ENCODE measurements around the gene PPP2R5B. TPM values are rescaled to one million over a fixed set of nuclear protein-coding genes. Genes with fewer than 3 reads are reported as not detected.

The PPP2R5B gene
- total RNA-seq, 2 experiments from 2014 or later: 8.6 to 16.2 TPM

GRCh38 chr11:64931290-64931689 lies 6.8 kb downstream of the PPP2R5B start:
- Histone ChIP-seq H3K4me1 (ENCODE audit: insufficient read depth, low read length, poor library complexity, severe bottlenecking) (no peaks in the 10 kb centered on the region), H3K4me3 (ENCODE audit: low read depth, low read length, poor library complexity, severe bottlenecking) (no peak overlapping the region), H3K27ac (ENCODE audit: low read depth, low read length, poor library complexity, severe bottlenecking) (no peak overlapping the region), H3K36me3 (ENCODE audit: insufficient read depth, low read length) (peaks cover 11% of the 10 kb centered on the region; the same call in 1 of the 2 replicates), H3K9me2 (ENCODE audit: insufficient read depth, low read length) (no peaks in the 10 kb centered on the region), H2AFZ (ENCODE audit: low read length) (no peak overlapping the region), H3K4me2 (ENCODE audit: low read length) (no peak overlapping the region), H3K79me2 (ENCODE audit: insufficient read depth, low read depth, low read length) (no peaks in the 10 kb centered on the region), H3K9me3 (ENCODE audit: low read length) (no peaks in the 10 kb centered on the region), H4K20me1 (ENCODE audit: insufficient read depth, low read length) (no peaks in the 10 kb centered on the region)
- no TSS peak for BruUV-seq (replicated peaks)
- TF ChIP-seq EZH2phosphoT487 (IDR thresholded peaks at IDR 0.05; ENCODE audit: borderline replicate concordance, low read depth, low read length) (no peak), CTCF (conservative IDR thresholded peaks at IDR 0.05; ENCODE audit: low read length) (no peak)
- ChIA-PET CTCF (ENCODE audit: unreplicated experiment) (no interaction called here), POLR2A (no interaction called here)
- no peak for DNase-seq (ENCODE audit: low spot score)
- intact Hi-C loops (cut with micrococcal nuclease; ENCODE audit: unreplicated experiment): no loop called here

DNA sequence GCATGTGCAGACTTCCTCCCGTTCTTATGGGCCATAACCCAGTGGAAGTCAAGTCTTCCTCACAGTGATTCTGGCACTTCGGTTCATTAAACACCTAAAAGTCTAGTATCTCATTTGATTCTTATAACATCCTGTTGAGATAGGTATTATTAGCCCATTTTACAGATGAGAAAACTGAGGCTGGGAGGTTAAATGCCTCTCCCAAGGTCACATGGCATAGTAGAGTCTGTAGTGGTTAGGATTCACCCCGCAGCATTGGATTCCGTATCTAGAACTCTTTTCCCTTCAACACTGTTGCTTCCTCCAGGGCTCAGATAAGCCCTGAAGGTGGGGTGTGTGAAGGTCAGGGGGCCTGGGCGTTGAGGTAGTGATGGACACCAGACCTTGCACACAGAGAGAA lies 7.8 kb downstream of the PPP2R5B start:
- intact Hi-C loops (cut with micrococcal nuclease; ENCODE audit: unreplicated experiment): no loop called here
- Histone ChIP-seq H3K79me2 (ENCODE audit: insufficient read depth, low read depth, low read length) (no peaks in the 10 kb centered on the region), H3K9me3 (ENCODE audit: low read length) (no peaks in the 10 kb centered on the region), H2AFZ (ENCODE audit: low read length) (no peak overlapping the region), H3K4me2 (ENCODE audit: low read length) (no peak overlapping the region), H3K4me3 (ENCODE audit: low read depth, low read length, poor library complexity, severe bottlenecking) (no peak overlapping the region), H4K20me1 (ENCODE audit: insufficient read depth, low read length) (no peaks in the 10 kb centered on the region), H3K27ac (ENCODE audit: low read depth, low read length, poor library complexity, severe bottlenecking) (no peak overlapping the region), H3K4me1 (ENCODE audit: insufficient read depth, low read length, poor library complexity, severe bottlenecking) (no peaks in the 10 kb centered on the region), H3K36me3 (ENCODE audit: insufficient read depth, low read length) (peaks cover 11% of the 10 kb centered on the region; the same call in 1 of the 2 replicates), H3K9me2 (ENCODE audit: insufficient read depth, low read length) (no peaks in the 10 kb centered on the region)
- CTCF ChIA-PET (ENCODE audit: unreplicated experiment): no interaction called here
- BruUV-seq (replicated peaks): no TSS peak
- TF ChIP-seq CTCF (conservative IDR thresholded peaks at IDR 0.05; ENCODE audit: low read length): no peak
- no peak for TF ChIP-seq EZH2phosphoT487 (IDR thresholded peaks at IDR 0.05; ENCODE audit: borderline replicate concordance, low read depth, low read length)
- DNase-seq (ENCODE audit: low spot score): no peak
- POLR2A ChIA-PET: no interaction called here

- H3K4me3 ChIP-seq (ENCODE audit: low read depth, low read length, poor library complexity, severe bottlenecking): no peak overlapping the region
- TF ChIP-seq CTCF (conservative IDR thresholded peaks at IDR 0.05; ENCODE audit: low read length) (no peak), EZH2phosphoT487 (IDR thresholded peaks at IDR 0.05; ENCODE audit: borderline replicate concordance, low read depth, low read length) (no peak)
- H3K4me1 ChIP-seq (ENCODE audit: insufficient read depth, low read length, poor library complexity, severe bottlenecking): no peaks in the 10 kb centered on the region
- DNase-seq (ENCODE audit: low spot score): no peak
- H4K20me1 ChIP-seq (ENCODE audit: insufficient read depth, low read length): no peaks in the 10 kb centered on the region
- no peak overlapping the region for H3K4me2 ChIP-seq (ENCODE audit: low read length)
- BruUV-seq (replicated peaks): no TSS peak
- POLR2A ChIA-PET: interaction anchor here (0.6 to 1.2 kb wide), 2 partner anchors 32 to 40 kb away, joined by 3 to 4 read pairs; no protein-coding TSS in a partner anchor
- CTCF ChIA-PET (ENCODE audit: unreplicated experiment): interaction anchor here (0.6 kb wide), 1 partner anchor 86 kb away, joined by 3 read pairs; no protein-coding TSS in a partner anchor
- no peaks in the 10 kb centered on the region for H3K9me3 ChIP-seq (ENCODE audit: low read length)
- no peak overlapping the region for H2AFZ ChIP-seq (ENCODE audit: low read length)
- no peaks in the 10 kb centered on the region for H3K9me2 ChIP-seq (ENCODE audit: insufficient read depth, low read length)
- no peaks in the 10 kb centered on the region for H3K79me2 ChIP-seq (ENCODE audit: insufficient read depth, low read depth, low read length)
- H3K27ac ChIP-seq (ENCODE audit: low read depth, low read length, poor library complexity, severe bottlenecking): no peak overlapping the region
- intact Hi-C loops (cut with micrococcal nuclease; ENCODE audit: unreplicated experiment): no loop called here
- H3K36me3 ChIP-seq (ENCODE audit: insufficient read depth, low read length): peaks cover 11% of the 10 kb centered on the region; the same call in 1 of the 2 replicates
Observed at GRCh38 chr11:64933213-64933934, 8.9 kb downstream of the PPP2R5B start.

All from OCI-LY7 (cell line).